Keratinocyte (primary cell): ENCODE data around the gene DYNC1LI2. TPM values are rescaled to one million over a fixed set of nuclear protein-coding genes. Genes with fewer than 3 reads are reported as not detected.

Source experiments
- DNase-seq: peaks from one replicate; pipeline ENCODE4 v3.0.0-alpha.2; 2011; ENCODE audit warnings: low read depth, missing footprints, low spot score
- FAIRE-seq: peaks from 2 replicates; lab custom pipeline; 2011; peaks lifted over from hg19 to GRCh38; lab: Jason Lieb, UNC
- H2AFZ ChIP-seq: 2 replicates; pipeline ENCODE4 v1.6.0; 2012; ENCODE audit warnings: low read length, control low read depth, inconsistent platforms; ENCODE audit not compliant: control insufficient read depth
- H3K27ac ChIP-seq: 2 replicates; pipeline ENCODE4 v1.5.1; 2011; ENCODE audit warnings: low read length; ENCODE audit not compliant: control insufficient read depth, insufficient read depth
- H3K27me3 ChIP-seq: 3 replicates; pipeline ENCODE4 v1.6.0; 2011; ENCODE audit warnings: low read length; ENCODE audit not compliant: control insufficient read depth, insufficient read depth; ENCODE audit errors: extremely low read depth
- H3K36me3 ChIP-seq, 2 experiments: 2 replicates in 1 of 2; 3 replicates in 1 of 2; pipeline ENCODE4 v1.5.1; 2011; ENCODE audit warnings: low read length in 2 of 2, mild to moderate bottlenecking in 1 of 2; ENCODE audit not compliant: control insufficient read depth in 2 of 2, insufficient read depth in 2 of 2; ENCODE audit errors: extremely low read depth in 1 of 2
- H3K4me1 ChIP-seq: 3 replicates; pipeline ENCODE4 v1.5.1; 2011; ENCODE audit warnings: low read length; ENCODE audit not compliant: control insufficient read depth, insufficient read depth; ENCODE audit errors: extremely low read depth
- H3K4me2 ChIP-seq: 3 replicates; pipeline ENCODE4 v1.6.0; 2011; ENCODE audit warnings: low read depth, low read length; ENCODE audit not compliant: control insufficient read depth, insufficient read depth; ENCODE audit errors: extremely low read depth
- H3K4me3 ChIP-seq, 3 experiments: fragments of 200-600 bp in 1 of 3; sonication (generic) in 1 of 3; 2 replicates in 2 of 3; 3 replicates in 1 of 3; pipeline ENCODE4 v1.5.1; 2011 to 2016; ENCODE audit warnings: low read length in 3 of 3, mild to moderate bottlenecking in 3 of 3, control low read depth in 2 of 3, inconsistent platforms in 1 of 3, low read depth in 1 of 3, mixed read lengths in 1 of 3, mixed run types in 1 of 3, moderate library complexity in 1 of 3; ENCODE audit not compliant: control insufficient read depth in 2 of 3, insufficient read depth in 2 of 3; ENCODE audit errors: extremely low read depth in 1 of 3
- H3K79me2 ChIP-seq: 2 replicates; pipeline ENCODE4 v1.6.0; 2012; ENCODE audit warnings: low read length; ENCODE audit not compliant: control insufficient read depth, insufficient read depth
- H3K9ac ChIP-seq: 3 replicates; pipeline ENCODE4 v1.6.0; 2011; ENCODE audit warnings: low read length; ENCODE audit not compliant: control insufficient read depth, insufficient read depth; ENCODE audit errors: extremely low read depth
- H3K9me1 ChIP-seq: 3 replicates; pipeline ENCODE4 v1.6.0; 2011; ENCODE audit warnings: low read length; ENCODE audit not compliant: control insufficient read depth, insufficient read depth; ENCODE audit errors: extremely low read depth
- H3K9me3 ChIP-seq: 2 replicates; pipeline ENCODE4 v1.5.1; 2012; ENCODE audit warnings: low read depth, low read length; ENCODE audit not compliant: control insufficient read depth
- H4K20me1 ChIP-seq: 3 replicates; pipeline ENCODE4 v1.6.0; 2011; ENCODE audit warnings: low read length; ENCODE audit not compliant: control insufficient read depth, insufficient read depth; ENCODE audit errors: extremely low read depth
- CTCF ChIP-seq, 3 experiments: IDR thresholded peaks in 1 of 3; conservative IDR thresholded peaks in 1 of 3; optimal IDR thresholded peaks in 1 of 3; 2 replicates in 2 of 3; 3 replicates in 1 of 3; pipeline versions ENCODE3 to v1.5.1; 2011; ENCODE audit warnings: low read length in 3 of 3, mild to moderate bottlenecking in 3 of 3, moderate library complexity in 2 of 3, control low read depth in 1 of 3, inconsistent platforms in 1 of 3; ENCODE audit not compliant: insufficient read depth in 2 of 3; ENCODE audit errors: extremely low read depth in 1 of 3
- EZH2 ChIP-seq: IDR thresholded peaks from one replicate; pipeline ENCODE4 v1.6.1; 2012; ENCODE audit warnings: inconsistent platforms, mild to moderate bottlenecking, low read length, moderate library complexity
- dilution Hi-C: fragments of 300-500 bp; cut with MboI; formaldehyde crosslinking; loops from one replicate; pipeline ENCODE4 v1.7.0; 2020; ENCODE audit warnings: low sequenced_read_pairs; ENCODE audit not compliant: extremely low pct_ligation_motif_present
- polyA plus RNA-seq, 5 experiments: library from polyadenylated mRNA; depleted of rRNA in 3 of 5; stranded (reverse) in 3 of 5; stranded (forward) in 1 of 5; unstranded in 1 of 5; fragments of >200 nt; gene quantifications; 1 replicate in 1 of 5; 2 replicates in 3 of 5; 3 replicates in 1 of 5; pipeline versions ENCODE4 v1.2.1 to v1.2.3, GENCODE V29; 2011 to 2012; ENCODE audit warnings: missing spikeins in 2 of 5, low read depth in 1 of 5, low replicate concordance in 1 of 5

DYNC1LI2 gene
- polyA plus RNA-seq, 1 donor (not counting 4 experiments of a cell fraction or from before 2014, with no cell fraction given): 66.0 TPM

GRCh38 chr16:66735891-66736290 is 15.5 kb downstream of the DYNC1LI2 start:
- H3K79me2 ChIP-seq: peaks cover 31% of the 10 kb centered on the region
- H3K4me2 ChIP-seq: peak overlapping the region; percentile 22
- dilution Hi-C loops: no loop called here
- no peak for DNase-seq
- peaks cover 25% of the 10 kb centered on the region for H3K4me1 ChIP-seq
- H3K27ac ChIP-seq: peak overlapping the region; percentile 36
- no peaks in the 10 kb centered on the region for H3K27me3 ChIP-seq
- H3K36me3 ChIP-seq: peaks cover 45 to 64% of the 10 kb centered on the region in 2 experiments
- FAIRE-seq: no peak
- H3K9ac ChIP-seq: no peak overlapping the region
- H3K9me3 ChIP-seq: no peaks in the 10 kb centered on the region
- H3K9me1 ChIP-seq: peaks cover 3% of the 10 kb centered on the region
- no peak for TF ChIP-seq CTCF (optimal IDR thresholded peaks at IDR 0.05 in 1 of 3, IDR thresholded peaks at IDR 0.05 in 1 of 3, conservative IDR thresholded peaks at IDR 0.05 in 1 of 3; ENCODE audit: extremely low read depth in 1 of 3, insufficient read depth in 2 of 3, low read length in 3 of 3)
- TF ChIP-seq EZH2: no peak
- H2AFZ ChIP-seq: no peak overlapping the region
- H3K4me3 ChIP-seq: no peak overlapping the region
- peaks cover 8% of the 10 kb centered on the region for H4K20me1 ChIP-seq

- H3K27ac ChIP-seq: no peak overlapping the region
- H4K20me1 ChIP-seq: no peaks in the 10 kb centered on the region
- H3K36me3 ChIP-seq: peaks cover 51 to 64% of the 10 kb centered on the region in 2 experiments
- H2AFZ ChIP-seq: no peak overlapping the region
- H3K4me3 ChIP-seq: no peak overlapping the region
- H3K9me1 ChIP-seq: no peaks in the 10 kb centered on the region
- H3K79me2 ChIP-seq: no peaks in the 10 kb centered on the region
- FAIRE-seq (no peak), DNase-seq (no peak)
- H3K9me3 ChIP-seq: no peaks in the 10 kb centered on the region
- no peaks in the 10 kb centered on the region for H3K27me3 ChIP-seq
- H3K4me2 ChIP-seq: no peak overlapping the region
- dilution Hi-C loops: no loop called here
- no peak overlapping the region for H3K9ac ChIP-seq
- H3K4me1 ChIP-seq: peaks cover 6% of the 10 kb centered on the region
- TF ChIP-seq CTCF (optimal IDR thresholded peaks at IDR 0.05 in 1 of 3, IDR thresholded peaks at IDR 0.05 in 1 of 3, conservative IDR thresholded peaks at IDR 0.05 in 1 of 3; ENCODE audit: extremely low read depth in 1 of 3, insufficient read depth in 2 of 3, low read length in 3 of 3) (no peak), EZH2 (no peak)
These were observed 20.3 kb downstream of the DYNC1LI2 start for GRCh38 chr16:66731101-66731500.
